GM23248 (cell line): Measurements from ENCODE around the gene COL15A1.

Experiments
- EZH2 ChIP-seq: fragments of 200-600 bp; sonication (generic); IDR thresholded peaks from 2 replicates; pipeline ENCODE4 v1.6.1; 2018; ENCODE audit warnings: antibody characterized with exemption, mild to moderate bottlenecking; ENCODE audit not compliant: insufficient read depth, poor library complexity, severe bottlenecking
- EZH2phosphoT487 ChIP-seq: fragments of 200-600 bp; sonication (generic); IDR thresholded peaks from 2 replicates; pipeline ENCODE4 v1.6.1; 2018; ENCODE audit warnings: antibody characterized with exemption, moderate library complexity, mild to moderate bottlenecking, low read depth; ENCODE audit not compliant: insufficient read depth

DNA sequence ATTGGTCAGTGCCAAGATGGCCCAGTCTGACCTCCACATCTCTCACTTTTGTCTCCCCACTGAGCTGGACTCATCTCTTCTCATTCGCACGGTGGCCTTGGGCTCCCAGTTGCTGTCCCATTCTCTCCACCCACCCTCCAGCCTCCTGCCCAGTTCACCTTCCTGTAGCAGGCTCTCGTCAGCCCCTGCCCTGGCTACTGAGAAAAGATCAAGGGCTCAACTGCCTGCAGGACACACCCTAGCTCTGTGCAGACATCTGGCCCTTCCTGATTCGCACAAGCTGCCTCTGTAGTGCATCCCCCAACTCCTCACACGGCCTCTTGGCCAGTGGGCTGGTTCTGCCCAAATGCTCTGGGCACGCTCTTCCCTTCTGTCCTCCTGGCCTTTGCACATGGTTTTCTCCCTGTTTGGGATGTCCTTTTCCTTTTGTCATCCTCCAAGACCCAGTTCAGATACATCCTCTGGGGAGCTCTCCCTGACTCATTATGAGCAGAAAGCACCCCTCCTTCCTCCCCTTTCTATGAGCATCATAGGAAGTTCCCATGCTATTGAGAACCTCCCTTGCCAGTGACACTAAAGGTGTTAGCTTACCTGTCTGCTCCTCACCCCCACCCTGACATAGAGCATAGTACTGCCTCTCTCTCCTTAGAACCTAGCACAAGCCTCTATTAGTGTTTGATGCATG lies 82.7 kb downstream of the COL15A1 start:
- TF ChIP-seq EZH2 (no peak), EZH2phosphoT487 (no peak)
